Ramos (cell line): ENCODE results near the gene POLR3H.
"Not testable (repeated sequence)": the region's sequence is repeated elsewhere in the genome, so short reads cannot be mapped to it uniquely, and the experiment has no call there.

Experiments used
- in situ Hi-C: fragments of 300-500 bp; cut with MboI; formaldehyde crosslinking; loops from one replicate; pipeline ENCODE4 v1.14.3; 2022; ENCODE audit warnings: low sequenced_read_pairs; ENCODE audit not compliant: unreplicated experiment

The POLR3H gene

GRCh38 chr22:41565403-41566054 is 21.3 kb upstream of the POLR3H start:
- in situ Hi-C loops: no loop called here

- in situ Hi-C loops: no loop called here
Measured at GRCh38 chr22:41564563-41564962, 20.3 kb upstream of the POLR3H start.

- in situ Hi-C loops: no loop called here
Measured at GRCh38 chr22:41563051-41563711, 18.9 kb upstream of the POLR3H start.

DNA sequence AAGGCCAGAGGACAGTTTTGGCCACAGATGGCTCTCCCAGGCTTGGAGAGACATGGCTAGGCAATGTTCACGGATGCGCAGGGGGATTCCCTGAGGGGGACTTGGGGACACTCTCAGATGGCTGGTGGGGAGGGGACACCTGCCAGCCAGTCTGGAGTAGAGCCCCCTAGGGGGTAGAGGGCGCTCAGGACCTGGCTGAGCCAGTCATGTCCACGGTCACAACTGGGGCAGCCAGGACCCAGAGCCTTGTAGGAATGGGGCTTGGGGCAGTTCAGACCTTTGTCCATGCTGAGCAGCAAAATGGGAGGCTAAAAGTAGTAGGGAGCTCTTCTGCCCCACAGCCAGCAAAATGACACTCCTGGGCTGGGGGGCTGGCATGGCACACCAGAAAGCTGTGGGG is 18.2 kb upstream of the POLR3H start:
- in situ Hi-C loops: no loop called here

- in situ Hi-C loops: no loop called here
Measured at GRCh38 chr22:41561788-41562187, 17.5 kb upstream of the POLR3H start.

DNA sequence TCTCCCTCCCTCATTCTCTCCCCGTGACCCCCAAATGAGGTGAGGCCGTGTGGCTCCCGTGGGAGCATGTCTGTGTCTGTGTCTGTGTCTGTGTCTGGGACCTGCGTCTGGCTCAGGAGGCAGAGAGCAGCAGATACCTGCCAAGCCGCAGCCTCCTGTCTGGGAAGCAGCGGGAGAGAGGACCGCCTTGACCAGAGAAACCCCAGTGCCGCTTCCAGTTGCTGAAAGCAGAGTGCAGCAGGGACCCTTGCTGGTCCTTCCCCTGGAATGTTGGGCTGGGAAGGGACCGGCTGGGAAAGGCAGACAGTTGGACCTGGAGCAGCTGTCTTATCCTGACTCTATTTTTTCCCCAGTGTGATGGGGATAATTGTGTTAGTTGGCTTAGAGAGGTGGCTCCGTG is 17.1 kb upstream of the POLR3H start:
- in situ Hi-C loops: no loop called here

DNA sequence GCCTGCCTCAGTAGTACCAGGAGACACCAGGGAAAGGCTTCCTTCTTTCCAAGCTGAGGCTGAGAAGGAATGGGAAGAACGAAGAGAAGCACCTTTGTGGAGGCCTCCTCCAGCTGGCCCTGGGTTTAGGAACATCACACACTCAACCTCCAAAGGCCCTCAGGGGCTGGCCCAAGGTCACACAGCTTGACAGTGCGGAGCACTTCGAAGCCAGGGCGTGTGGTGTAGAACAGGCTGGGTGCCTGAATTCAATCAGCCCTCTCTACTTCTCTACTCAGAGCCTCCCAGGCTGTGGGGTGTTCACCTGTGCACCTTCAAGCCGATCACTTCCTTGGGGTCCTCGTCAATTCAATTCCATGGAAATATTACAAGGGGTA is 15.8 kb upstream of the POLR3H start:
- in situ Hi-C loops: no loop called here

DNA sequence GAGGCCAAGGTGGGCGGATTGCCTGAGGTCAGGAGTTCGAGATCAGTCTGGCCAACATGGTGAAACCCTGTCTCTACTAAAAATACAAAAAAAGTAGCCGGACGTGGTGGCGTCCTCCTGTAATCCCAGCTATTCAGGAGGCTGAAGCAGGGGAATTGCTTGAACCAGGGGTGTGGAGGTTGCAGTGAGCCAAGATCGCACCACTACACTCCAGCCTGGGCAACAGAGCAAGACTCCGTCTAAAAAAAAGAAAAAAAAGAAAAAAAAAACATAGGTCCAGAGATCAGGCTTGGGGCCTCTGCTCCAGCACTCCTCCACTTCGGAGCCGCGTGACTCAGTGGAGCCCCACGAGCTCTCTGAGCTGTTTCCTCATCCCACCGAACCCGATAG is 14.0 kb upstream of the POLR3H start:
- in situ Hi-C loops: not testable (repeated sequence)

DNA sequence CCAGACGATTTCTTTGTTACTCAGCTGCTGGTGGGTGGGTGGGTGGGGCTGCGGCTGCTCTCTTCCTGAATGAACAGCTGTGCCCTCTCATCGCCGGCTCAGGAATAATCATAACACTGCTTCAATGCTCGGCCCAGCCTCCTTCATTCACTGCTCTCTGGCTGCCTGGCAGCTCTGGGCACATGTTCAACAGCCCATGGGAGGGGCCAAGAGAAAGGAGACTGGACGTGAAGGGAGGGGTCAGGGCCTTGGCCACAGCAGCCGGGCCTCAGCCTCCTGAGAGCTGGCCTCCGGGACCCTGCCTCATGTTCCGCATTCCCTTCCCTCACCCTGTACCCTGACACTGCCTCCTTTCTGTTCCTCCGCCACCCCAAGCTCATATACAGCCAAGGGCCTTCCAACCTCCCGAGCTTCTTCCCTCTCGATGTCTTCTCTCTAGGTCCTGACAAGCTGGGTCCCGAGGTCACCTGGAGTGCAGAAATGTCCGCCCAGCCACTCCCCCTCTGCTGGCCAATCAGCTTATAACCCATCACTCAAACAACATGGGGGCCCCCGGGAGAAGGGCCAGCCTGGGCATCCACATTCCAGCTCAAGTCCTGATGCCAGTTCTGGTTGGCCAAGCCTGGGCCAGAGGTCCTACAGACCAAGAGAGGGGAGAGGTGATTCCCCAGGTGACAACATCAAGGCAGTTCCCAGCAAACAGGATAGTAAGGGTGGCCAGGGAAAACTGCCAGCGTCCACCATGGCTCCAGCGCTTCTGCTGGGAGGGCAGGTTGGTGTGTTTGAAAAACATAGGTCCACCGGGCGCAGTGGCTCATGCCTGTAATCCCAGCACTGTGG is 13.4 kb upstream of the POLR3H start:
- in situ Hi-C loops: no loop called here

- in situ Hi-C loops: no loop called here
Measured at GRCh38 chr22:41556561-41556960, 12.3 kb upstream of the POLR3H start.

DNA sequence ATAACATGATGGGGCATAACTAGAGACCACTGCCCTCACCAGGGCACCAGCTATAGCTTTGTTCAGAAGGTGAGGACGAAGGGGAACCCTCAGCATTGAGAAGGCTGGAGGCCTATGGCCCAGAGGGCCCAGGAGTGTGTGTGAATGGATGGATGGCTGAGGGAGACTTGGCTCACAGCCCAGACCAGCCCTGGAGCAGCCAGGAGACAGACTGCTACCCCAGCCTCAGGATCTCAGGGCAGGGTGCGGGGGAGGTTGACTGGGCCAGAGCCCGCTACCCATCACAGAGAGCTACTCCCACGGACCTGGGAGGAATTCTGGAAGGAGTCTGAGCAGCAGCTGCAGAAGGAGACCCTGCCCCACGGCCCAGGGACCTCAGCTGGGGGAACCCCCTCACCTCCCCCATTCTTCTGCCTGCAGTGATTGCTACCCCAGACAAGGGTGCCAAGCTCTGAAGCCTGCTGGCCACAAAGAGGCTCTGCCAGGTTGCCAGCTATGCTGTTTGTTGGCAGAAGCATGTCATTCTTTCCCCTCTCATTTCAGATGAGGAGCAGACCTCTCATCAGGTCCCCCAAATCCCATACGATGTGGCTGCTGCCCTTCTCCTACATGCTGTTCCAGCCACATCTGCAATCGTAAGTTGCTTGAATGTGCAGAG is 11.2 kb upstream of the POLR3H start:
- in situ Hi-C loops: no loop called here

DNA sequence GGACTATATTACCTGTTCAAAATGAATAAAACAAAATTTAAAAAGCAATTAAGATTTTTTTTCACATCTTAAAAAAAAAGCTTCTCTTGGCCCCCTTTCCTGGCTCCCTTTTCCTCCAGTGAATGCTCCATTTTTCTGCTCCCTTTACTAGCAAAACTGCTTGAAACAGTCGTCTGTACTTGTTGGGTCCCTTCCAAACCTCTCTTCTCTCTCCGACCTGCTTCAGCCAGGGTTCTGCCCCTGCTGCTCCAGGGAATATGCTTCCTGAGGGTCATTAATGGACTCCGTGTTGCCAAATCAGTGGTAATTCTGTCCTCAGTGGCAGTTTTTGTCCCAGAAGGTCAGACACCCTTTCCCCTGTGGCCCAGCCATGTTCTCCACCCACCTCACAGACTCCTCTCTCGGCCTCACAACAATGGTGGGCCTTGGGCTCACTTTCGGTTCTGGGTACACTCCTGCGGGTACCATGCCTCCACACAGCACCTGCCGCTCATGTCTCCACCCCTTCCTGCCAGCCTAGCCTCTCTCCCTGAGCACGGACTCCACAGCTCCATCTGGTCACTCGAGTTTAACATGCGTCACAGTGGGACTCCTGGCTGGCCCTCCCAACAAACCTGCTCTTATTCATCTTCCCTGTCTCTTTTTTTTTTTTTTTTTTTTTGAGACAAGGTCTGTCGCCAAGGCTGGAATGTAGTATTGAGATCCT is 7.8 kb upstream of the POLR3H start:
- in situ Hi-C loops: no loop called here

GRCh38 chr22:41550952-41551491 is 6.8 kb upstream of the POLR3H start:
- in situ Hi-C loops: no loop called here

GRCh38 chr22:41548830-41549211 is 4.6 kb upstream of the POLR3H start:
- in situ Hi-C loops: no loop called here

DNA sequence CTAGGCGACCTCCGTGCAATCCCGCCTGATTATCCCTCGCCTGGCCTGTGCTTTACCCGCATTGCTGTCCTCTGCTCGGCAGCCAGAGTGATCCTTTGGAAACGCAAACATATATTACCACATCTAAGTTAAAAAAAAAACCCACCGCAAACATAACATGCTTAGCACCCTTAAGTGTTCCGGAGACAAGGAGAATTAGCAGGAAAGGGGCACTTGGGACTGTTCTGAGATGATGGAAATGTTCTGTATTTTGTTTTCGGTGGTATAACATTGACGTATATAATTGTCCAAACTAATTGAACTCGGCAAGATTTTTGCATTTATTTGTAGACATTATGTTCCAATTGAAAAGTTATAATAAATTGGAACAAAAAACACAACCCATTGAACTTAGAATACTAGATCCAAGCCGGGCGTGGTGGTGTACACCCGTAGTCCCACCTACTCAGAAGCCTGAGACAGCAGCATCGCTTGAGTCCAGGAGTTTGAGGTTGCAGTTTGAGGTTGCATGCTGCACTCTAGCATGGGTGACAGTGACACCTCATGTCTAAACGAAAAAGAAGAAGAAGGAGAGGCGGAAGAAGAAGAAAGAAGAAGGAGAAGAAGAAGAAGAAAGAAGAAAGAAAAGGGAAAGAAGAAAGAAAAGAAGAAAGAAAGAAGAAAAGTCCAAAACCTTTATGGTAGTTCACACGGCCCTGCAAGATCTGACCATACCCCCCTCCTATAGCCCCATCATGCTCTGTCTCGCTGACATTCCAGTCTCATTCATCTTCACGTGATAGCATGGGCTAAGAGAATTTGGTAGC is 604 bp upstream of the POLR3H start:
- in situ Hi-C loops: no loop called here

DNA sequence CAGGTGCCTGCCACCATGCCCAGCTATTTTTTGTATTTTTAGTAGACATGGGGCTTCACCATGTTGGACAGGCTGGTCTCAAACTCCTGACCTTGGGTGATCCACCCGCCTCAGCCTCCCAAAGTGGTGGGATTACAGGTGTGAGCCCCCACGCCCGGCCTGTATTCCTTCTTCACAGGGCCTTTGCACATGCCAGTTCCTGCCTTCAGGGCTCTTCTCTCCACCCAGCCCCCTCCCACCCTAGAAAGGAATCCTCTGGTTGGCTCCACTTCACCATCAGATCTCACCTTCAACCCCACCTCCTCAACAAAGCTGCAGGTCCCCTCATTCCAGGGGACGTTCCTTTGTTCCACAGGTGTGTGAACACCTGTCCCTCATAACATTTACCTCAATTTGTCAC is 2.0 kb downstream of the POLR3H start:
- in situ Hi-C loops: no loop called here

GRCh38 chr22:41541484-41541883 is 2.8 kb downstream of the POLR3H start:
- in situ Hi-C loops: no loop called here

- in situ Hi-C loops: no loop called here
Measured at GRCh38 chr22:41540365-41540764, 3.9 kb downstream of the POLR3H start.

GRCh38 chr22:41540006-41540315 is 4.3 kb downstream of the POLR3H start:
- in situ Hi-C loops: no loop called here
